Measurements from ENCODE around the gene OSCP1.

The OSCP1 gene

GRCh38 chr1:36383240-36383639 is 67.0 kb downstream of the OSCP1 start:
- no peak for DNase-seq (ENCODE audit: low read depth in 2 of 2)

GRCh38 chr1:36382669-36383068 is 67.6 kb downstream of the OSCP1 start:
- DNase-seq (ENCODE audit: low read depth in 2 of 2): no peak

GRCh38 chr1:36382231-36382630 is 68.0 kb downstream of the OSCP1 start:
- DNase-seq (ENCODE audit: low read depth in 2 of 2): no peak

GRCh38 chr1:36381405-36381804 is 68.8 kb downstream of the OSCP1 start:
- no peak for DNase-seq (ENCODE audit: low read depth in 2 of 2)

DNA sequence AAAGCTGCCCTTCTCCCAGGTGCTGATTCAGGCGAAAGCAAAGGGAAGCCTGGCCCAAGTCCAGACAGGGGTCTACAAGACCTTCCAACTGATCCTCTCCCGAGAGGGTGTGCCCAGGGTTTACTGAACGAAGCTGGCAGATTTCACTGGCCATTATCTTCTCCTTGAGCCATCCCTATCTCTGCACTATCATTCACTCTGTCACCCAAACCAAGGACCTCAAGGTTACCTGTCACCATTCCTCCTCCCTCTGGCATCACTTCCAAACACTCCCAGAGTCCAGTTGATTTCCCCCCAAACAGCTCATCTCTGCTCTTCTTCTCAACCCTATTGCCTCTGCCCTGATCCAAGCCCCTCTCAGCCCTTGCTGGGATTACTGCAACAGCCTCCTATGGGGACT is 69.5 kb downstream of the OSCP1 start:
- DNase-seq (ENCODE audit: low read depth in 2 of 2): no peak

- no peak for DNase-seq (ENCODE audit: low read depth in 2 of 2)
Measured at GRCh38 chr1:36380143-36380619, 70.1 kb downstream of the OSCP1 start.

- DNase-seq (ENCODE audit: low read depth in 2 of 2): no peak
Measured at GRCh38 chr1:36377791-36378492, 72.3 kb downstream of the OSCP1 start.

DNA sequence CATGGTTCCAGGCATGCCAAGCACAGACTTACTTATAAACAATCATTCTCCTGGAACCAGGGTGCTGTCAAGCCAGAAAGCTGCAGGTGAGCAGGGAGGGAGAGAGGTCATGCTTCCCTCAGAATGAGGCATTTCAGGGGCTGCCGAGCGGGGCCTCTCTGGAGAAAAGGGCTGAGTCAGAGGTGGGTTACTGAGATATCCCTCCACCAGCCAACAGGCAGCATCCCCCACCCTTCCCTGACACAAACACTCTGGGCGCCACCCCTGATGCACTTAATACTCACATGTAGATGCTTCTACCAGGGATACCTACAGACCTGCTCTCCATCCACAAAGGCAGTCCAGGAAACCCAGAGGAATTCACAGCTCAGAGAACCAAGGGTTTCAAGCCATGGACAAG is 77.6 kb downstream of the OSCP1 start:
- DNase-seq (ENCODE audit: low read depth in 2 of 2): no peak

DNA sequence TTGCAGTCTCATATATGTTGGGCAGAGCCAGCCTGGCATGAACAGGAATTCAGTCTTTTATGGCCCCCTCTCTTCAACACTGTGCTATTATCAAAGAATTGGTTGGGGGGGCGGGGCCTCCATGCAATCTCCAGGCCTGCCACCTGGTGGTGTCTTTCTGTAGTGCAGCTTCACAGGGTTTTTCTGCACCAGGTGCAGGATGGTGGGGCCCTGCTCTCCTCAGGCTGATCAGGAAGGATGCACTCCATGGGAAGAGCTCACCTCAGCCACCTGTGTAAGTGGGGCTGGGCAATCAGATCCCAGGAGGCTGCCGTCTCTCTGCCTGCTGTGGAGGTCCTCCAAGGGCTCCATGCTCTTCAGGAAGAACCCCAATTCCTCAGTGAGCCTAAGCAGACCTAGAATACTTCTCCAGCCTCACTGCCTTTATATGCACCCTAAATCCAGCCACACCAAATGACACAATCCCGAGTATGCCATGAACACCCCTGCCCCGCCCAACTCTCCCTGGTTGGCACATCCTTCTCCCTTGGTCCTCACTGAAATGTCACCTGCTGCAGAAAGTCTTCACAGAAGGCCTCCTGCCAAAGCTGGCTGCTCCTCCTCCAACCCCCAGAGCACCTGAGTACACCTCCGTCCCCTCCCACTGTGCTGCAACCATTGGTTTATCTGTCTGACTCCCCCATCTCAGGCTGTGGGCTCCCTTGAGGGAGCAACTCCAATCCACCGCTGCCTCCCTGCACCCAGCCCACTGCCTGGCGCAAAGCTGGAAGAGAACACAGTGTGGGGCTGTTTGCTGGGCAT is 81.0 kb downstream of the OSCP1 start:
- peak in 1 of 2 donors; percentile 64 for DNase-seq (ENCODE audit: low read depth in 2 of 2)
